ENCODE measurements around the gene HERC4.
"Not testable (repeated sequence)": the region's sequence is repeated elsewhere in the genome, so short reads cannot be mapped to it uniquely, and the experiment has no call there.

The HERC4 gene

DNA sequence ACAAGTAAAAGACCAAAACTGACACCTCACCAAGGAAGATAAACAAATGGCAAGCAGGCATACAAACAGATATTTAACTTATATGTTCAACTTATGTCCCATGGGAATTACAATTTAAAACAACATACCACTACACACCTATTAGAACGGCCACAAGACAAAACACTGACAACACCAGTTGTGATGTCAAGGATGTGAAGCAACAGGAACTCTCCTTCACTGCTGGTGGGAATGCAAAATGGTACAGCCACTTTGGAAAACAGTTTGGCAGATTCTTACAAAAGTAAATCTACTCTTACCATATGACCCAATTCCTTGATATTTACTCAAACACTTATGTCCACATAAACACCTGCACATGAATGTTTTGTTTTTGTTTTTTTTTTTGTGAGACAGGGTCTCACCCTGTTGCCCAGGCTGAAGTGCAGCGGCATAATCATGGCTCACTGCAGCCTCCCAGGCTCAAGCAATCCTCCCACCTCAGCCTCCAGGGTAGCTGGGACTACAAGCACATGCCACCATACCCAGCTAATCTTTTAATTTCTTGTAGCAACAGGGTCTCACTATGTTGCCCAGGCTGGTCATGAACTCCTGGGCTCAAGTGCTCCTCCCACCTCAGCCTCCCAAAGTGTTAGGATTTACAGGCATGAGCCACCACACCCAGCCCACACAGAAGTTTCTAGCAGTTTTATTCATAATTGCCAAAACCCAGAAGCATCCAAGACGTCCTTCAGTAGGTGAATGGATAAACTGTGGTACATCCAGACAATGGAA, 27.3 kb downstream of the HERC4 start:
- no peak for DNase-seq (ENCODE audit: low spot score)

DNA sequence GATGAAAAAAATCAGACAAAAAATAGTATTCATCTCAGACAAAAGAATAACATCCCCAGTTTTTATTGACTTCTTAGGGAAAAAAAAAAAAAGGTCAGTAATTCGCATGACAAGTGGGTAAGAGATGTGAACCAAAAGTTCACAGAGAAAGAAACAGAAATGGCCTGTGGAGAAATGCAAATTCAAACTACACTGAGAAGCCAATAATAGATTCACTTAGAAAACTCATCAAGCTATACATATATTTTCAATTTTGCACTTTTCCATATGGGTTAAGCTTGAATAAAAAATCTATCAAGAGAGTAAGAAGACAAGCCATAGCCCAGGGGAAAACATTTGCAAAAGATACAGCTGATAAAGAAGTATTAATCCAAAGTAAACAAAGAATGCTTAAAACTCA, 28.0 kb downstream of the HERC4 start:
- DNase-seq (ENCODE audit: low spot score), result no peak

DNA sequence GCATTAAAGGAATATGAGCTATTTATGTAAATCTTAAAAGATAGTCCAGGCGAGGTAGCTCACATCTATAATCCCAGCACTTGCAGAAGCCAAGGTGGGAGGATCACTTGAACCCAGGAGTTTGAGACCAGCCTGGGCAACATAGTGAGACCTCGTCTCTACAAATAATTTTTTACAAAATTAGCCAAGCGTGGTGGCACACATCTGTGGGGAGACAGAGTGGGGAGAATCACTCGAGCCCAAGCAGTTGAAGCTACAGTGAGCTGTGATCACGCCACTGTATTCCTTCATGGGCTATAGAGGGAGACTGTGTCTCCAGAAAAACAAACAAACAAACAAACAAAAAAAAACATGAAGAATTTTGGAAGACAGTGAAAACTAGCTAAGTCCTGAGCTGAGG, 28.4 kb downstream of the HERC4 start:
- no peak for DNase-seq (ENCODE audit: low spot score)

DNA sequence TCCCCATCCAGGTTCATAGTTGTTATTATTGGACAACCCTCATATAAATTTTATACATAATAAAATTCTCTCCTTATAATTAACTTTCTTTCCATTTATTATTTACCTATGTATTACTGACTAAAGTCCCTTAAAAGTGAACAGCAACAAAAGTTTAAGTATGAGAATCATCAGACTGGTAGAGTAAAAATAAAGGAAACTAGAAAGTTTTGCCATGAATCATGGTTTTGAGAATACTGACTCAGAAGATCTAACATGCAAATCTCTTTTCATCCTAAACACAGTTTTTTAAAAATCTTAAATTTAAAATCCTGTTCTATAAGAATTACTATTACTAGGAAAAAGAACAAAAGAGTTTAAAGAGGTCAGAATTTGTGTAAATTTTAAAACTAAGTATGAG, 32.1 kb downstream of the HERC4 start:
- no peak for DNase-seq (ENCODE audit: low spot score)

DNA sequence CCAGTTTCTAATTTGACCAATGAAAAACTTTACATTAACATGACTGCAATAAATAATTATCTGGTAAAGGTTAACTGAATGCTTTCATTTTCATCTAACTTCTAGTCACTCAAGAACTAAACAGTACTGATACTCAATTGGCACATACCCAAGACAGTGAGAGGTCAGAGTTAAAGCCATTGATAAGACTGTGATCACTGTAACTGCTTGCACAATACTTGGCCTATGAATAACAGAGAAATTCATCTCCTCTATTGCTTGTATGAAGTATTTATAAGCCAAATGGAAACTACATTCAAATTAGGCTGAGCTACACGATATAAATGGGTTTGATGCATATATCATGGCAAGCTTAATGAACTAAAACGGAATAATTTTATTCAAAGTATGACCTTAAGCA, 43.0 kb downstream of the HERC4 start:
- no peak for DNase-seq (ENCODE audit: low spot score)

DNA sequence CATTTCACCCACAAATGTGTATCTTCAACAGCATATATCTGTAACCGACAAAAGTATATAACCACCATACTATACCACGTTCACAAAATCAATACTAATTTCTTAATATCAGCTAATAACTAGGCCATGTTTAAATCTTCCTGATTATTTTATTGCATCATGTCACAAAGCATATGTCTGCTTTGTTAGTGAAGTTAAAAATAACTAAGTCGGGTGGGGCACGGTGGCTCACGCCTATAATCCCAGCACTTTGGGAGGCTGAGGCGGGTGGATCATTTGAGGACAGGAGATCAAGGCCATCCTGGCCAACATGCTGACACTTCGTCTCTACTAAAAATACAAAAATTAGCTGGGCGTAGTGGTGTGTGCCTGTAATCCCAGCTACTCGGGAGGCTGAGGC, 47.7 kb downstream of the HERC4 start:
- no peak for DNase-seq (ENCODE audit: low spot score)

DNA sequence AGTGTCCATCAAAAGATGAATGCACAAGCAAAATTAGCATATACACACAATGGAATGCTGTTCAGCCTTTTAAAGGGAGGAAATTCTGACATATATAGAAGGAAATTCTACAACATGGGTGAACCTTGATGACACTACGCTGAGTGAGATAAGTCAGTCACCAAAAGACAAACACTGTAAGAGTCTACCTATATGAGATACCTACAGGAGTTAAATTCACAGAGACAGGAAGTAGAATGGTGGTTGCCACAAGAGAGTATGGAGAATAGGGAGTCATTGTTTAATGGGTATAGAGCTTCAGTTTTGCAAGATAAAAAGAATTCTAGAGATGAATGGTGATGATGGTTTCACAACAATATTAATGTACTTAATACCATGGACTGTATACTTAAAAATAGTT, 51.8 kb downstream of the HERC4 start:
- no peak for DNase-seq (ENCODE audit: low spot score)

DNA sequence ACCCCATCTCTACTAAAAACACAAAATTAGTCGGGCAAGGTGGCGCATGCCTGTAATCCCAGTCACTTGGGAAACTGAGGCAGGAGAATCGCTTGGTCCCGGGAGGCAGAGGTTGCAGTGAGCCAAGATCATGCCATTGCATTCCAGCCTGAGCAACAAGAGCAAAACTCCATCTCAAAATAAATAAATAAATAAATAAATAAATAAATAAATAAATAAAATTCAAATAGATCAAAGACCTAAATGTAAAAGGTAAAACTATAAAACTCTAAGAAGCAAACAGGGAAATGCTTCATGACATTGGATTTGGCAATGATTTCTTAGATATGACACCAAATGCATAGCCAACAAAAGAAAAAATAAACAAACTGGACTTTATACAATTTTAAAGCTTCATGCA, 52.8 kb downstream of the HERC4 start:
- DNase-seq (ENCODE audit: low spot score), result not testable (repeated sequence)

DNA sequence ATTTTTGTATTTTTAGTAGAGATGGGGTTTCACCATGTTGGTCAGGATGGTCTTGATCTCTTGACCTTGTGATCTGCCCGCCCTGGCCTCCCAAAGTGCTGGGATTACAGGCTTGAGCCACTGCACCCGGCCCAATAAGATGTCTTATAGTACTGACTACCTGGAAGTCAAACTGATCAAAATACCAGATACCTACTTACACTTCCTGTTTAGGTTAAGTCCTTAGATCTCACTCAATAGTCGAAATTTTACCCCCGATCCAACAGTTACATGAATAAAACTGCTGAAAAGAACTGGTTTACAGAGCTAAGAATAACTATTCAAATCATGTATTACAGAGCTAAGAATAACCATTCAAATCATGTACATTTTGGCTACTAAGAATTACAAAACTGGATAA, 58.6 kb downstream of the HERC4 start:
- DNase-seq (ENCODE audit: low spot score), result not testable (repeated sequence)

DNA sequence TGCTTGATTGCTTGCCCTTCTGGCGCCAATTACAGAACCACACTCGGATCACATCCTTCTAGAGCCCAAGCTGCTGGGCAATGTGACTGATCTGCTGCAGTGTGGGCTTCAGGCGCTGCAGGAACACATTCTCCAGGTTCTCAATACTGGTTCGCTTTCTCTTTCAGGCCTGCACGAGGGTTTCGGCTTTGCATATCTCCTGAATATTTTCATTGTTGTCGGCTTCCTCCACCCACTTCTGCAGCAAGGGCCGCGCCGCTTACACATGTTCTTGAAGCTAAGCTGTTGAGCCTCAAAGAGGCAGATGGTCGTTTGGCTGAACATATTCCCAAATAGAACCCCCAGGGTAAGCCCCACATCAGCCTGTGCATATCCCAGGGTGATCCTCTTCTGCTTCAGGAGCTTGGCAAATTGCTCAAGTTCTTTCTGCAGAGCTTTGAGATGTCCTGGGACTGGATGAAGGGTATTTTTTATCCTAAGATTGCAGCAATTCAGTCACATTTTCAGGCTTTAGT, 64.6 kb downstream of the HERC4 start:
- no peak for DNase-seq (ENCODE audit: low spot score)

DNA sequence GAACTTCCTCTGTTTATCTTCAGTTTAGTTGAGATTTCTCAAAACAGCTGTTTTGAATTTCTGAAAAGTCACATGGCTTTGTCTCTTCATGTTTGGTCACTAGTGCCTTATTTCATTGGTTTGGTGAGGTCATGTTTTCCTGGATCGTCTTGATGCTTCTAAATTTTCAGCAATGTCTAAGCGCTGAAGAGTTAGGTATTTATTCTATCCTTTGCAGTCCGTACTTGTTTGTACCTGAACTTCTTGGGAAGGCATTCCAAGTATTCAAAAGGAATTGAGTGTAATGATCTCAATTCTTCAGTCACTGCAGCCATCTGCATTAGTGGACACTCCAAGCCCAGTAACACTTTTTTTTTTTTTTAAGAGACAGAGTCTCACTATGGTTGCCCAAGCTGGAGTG, 67.7 kb downstream of the HERC4 start:
- DNase-seq (ENCODE audit: low spot score), result no peak

DNA sequence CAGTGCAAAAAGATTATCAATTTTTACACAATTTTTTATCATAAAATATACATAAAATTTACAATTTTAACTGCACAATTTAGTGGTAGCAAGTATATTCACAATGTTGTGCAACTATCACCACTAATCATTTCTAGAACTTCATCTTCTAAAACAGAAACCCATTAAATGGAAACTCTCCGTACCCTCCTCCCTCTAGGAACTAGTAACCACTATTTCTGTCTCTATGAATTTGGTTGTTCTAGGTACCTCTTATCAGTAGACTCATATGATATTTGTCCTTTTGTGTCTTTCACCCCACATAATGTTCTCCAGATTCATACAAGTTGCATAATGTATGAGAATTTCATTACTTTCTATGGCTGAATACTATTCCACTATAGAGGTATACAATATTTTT, 73.5 kb downstream of the HERC4 start:
- DNase-seq (ENCODE audit: low spot score), result no peak

DNA sequence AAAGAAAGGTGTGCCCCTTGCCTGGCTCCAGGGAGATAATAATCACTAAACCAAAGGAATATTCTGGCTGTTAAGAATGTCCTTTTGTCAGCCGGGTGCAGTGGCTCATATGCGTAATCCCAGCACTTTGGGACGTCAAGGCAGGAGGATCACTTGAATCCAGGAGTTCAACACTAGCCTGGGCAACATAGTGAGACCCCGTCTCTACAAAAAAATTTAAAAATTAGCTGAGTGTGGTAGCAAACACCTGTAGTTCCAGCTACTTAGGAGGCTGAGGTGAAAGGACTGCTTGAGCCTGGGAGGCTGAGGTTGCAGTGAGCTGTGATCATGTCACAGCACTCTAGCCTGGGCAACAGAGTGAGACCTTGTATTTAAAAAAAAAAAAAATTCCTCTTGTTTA, 74.1 kb downstream of the HERC4 start:
- no peak for DNase-seq (ENCODE audit: low spot score)

DNA sequence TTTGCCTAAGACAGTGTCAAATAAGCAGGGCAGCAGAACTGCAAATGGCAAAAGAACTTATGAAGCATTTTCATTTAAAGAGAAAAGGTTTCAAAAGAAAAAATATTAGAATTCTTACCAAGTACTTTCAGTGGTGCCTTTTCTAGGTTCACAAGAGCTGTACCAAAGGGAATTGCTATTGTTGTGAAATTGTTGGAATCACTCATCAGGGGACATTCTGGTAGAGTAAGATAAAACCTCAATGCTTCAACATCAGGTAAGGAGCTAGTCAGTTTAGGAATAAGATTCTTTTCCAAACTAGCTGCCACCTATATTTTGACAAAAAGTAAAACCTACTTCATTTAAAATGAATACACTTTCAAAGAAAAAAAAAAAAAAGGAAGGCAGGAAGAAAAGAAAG, 85.0 kb downstream of the HERC4 start:
- no peak for DNase-seq (ENCODE audit: low spot score)

DNA sequence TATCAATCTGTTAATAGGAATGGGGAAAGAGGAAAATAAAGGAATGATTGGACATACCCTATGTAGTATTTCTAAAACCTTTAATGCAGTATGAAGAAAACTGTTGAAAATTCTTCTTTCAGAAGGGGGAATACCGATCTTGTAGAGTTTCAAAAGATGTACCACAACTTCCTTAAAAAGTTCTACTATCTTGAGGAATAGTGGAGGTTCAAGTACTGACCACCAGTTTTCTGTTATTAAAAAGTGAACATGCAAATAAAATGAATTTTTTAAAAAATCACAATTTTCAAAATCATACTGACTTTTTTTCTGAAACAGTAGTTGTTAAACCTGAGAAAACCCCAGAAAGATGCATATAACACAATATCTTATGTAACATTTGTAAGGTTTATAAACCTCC, 86.5 kb downstream of the HERC4 start:
- DNase-seq (ENCODE audit: low spot score), result no peak

DNA sequence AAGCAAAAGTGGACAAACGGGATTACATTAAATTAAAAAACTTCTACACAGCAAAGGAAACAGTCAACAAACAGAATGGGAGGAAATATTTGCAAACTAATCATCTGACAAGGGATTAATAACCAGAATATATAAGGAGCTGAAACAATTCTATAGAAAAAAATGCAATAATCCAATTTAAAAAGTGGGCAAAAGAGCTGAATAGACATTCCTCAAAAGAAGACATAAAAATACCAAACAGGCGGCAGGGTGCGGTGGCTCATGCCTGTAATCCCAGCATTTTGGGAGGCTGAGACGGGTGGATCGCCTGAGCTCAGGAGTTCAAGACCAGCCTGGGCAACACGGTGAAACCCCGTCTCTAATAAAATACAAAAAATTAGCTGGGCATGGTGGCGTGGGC, 92.5 kb downstream of the HERC4 start:
- not testable (repeated sequence) for DNase-seq (ENCODE audit: low spot score)

DNA sequence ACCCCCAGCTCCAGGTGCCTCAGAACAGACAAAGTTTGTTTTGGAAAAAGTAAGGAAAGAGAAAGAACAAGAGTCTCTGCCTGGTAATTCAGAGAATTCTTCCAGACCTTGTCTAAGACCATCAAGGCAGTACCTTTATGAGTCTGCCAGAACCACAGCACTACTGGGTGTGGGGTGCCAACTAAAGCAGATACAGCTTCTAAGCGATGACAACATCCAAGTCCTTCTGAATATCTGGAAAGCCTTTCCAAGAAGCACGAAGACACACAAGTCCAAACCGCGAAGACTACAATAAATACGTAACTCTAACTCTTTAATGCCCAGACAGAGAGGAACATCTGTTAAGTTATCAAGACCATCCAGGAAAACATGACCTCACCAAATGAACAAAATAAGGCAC, 96.3 kb downstream of the HERC4 start:
- DNase-seq (ENCODE audit: low spot score), result no peak

DNA sequence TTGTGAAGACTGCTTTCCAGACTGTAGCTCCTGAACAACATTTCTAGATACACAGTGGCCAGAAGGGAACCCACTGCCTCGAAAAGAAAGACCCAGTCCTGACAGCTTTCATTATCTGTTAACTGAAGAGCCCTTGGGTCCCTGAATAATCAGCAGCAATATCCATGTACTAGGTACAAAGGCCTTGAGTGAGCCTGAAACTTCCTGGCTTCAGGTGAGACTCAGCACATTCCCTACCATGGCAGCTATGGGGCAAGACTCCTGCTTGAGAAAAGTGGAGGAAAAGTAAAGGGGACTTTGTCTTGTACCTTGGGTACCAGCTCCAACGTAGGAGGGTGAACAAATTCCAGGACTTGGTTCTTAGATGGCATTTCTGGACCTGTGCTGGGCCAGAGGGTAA, 97.8 kb downstream of the HERC4 start:
- no peak for DNase-seq (ENCODE audit: low spot score)

DNA sequence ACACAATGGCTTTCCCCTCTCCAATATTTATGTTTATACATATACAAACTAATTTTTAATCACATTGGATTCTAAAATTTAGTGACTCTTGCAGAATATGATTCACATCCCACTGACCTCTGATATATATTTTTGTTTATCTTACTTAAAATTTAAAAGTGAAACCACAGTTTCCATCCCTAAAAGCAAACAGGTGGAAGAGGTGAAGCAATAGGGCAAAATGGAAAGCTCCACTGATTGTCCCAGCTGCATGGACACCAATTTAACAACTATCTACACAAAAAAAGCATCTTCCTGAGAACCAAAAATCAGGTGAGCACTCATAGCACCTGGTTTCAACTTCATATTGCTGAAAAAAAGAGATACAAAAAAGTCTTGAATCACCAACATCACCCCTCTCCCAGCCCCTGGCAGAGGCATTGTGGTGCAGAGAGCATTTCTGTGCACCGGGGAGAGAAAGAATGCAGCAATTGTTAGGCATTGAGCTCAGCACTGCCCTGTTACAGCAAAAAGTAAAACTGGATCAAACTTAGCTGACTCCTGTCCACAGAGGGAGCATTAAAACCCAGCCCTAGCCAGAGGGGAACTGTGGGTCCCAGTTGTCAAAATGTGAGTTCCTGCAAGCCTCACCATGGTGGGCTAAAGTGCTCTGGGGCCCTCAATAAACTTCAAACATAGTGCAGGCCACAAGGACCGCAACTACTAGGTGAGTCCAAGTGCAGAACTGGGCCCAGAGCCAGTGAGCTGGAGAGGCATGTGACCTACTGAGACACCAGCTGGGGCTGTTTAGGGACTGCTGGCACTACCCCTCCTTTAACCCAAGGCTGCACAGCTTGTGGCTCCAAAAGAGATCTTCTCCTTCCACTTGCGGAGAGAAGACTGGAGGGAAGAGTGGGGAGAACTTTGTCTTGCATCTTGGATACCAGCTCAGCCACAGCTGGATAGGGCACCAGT, 98.5 kb downstream of the HERC4 start:
- no peak for DNase-seq (ENCODE audit: low spot score)

DNA sequence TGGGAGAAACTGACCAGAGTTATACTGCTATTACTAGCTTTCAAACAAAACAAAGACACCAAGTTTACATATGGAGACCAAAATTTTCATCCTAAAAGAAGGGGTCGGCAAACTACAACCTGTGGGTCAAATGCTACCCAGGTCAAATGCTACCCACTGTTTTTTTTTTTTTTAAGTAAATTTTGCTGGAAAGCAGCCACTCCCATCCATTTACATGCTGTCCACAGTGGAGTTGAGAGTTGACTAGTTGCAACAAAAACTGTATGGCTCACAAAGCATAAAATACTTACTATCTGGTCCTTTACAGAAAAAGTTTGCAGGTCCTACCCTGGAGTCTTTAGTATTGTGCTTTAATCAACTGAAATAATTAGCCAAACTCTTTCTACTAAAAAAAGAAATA, 99.2 kb downstream of the HERC4 start:
- no peak for DNase-seq (ENCODE audit: low spot score)

DNA sequence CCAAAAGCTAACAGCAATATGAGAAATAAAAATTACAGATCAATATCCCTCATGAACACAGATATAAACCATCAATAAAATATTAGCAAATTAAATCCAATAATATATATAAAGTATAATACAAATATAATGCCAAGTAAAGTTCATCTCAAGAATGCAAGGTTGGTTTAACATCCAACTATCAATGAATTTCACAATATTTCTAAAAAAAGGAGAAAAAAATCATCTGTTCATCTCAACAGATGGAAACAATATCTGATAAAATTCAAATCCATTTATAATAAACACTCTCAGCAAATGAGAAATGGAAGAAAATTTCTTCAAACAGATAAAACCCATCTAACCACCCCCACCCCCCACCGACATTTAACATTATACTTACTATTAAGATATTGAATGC, 103.8 kb downstream of the HERC4 start:
- DNase-seq (ENCODE audit: low spot score), result no peak

DNA sequence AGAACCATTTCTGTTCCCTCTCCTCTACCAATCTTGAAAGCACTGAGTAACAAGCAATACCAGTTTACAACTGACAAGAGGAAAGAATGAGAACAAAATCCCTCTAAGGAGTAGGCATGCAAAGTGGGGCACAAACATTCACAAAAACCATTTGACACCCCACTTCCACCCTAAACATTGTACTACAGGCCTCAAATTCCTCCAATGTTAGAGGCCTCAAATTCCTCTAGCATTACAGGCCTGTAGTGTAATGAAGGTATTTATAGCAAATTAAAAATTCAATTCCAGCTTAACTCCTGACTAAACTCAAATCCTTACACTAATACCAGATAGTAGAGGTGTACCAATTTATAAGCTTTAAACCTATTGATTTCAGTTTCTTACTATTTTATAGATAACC, 105.2 kb downstream of the HERC4 start:
- no peak for DNase-seq (ENCODE audit: low spot score)

DNA sequence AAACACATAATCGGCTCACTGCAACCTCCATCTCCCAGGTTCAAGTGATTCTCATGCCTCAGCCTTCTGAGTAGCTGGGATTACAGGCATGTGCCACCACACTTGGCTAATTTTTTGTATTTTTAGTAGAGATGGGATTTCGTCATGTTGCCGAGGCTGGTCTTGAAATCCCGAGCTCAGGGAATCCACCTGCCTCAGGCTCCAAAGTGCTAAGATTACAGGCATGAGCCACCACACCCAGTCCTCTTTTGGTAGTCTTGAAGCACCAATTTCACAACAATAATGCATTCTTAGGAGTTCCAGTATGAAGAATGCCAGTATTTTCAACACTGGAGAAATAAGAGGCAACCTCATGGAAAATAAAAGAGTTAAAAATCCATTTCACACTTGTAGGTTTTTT, 109.0 kb downstream of the HERC4 start:
- DNase-seq (ENCODE audit: low spot score), result not testable (repeated sequence)

Measured in SW480 (cell line).